Measurements from ENCODE around the gene CCDC201. TPM values are rescaled to one million over a fixed set of nuclear protein-coding genes. Genes with fewer than 3 reads are reported as not detected.

The CCDC201 gene
- polyA plus RNA-seq, 1 of the 3 experiments (the other 2 are of a cell fraction) = not detected

DNA sequence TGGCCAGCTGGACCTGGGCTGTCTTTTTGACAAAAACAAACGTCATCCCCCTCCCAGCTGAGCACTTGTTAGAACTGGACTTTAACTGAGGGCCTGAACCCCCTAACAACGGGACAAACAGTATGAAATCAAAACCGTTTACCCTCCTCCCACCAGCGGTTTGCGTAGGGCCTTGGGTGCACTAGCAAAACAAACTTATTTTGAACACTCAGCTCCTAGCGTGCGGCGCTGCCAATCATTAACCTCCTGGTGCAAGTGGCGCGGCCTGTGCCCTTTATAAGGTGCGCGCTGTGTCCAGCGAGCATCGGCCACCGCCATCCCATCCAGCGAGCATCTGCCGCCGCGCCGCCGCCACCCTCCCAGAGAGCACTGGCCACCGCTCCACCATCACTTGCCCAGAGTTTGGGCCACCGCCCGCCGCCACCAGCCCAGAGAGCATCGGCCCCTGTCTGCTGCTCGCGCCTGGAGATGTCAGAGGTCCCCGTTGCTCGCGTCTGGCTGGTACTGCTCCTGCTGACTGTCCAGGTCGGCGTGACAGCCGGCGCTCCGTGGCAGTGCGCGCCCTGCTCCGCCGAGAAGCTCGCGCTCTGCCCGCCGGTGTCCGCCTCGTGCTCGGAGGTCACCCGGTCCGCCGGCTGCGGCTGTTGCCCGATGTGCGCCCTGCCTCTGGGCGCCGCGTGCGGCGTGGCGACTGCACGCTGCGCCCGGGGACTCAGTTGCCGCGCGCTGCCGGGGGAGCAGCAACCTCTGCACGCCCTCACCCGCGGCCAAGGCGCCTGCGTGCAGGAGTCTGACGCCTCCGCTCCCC, 15.5 kb upstream of the CCDC201 start, which contains the start of gene IGFBP1:
Gene IGFBP1 (plus strand): TSS at position 304 of the 808 bp plus-strand sequence. CDS start 165 bp downstream, at position 469.
- 13% methylated on average over 58 of the region's 73 CpGs for WGBS (ENCODE audit: low lambda C conversion rate)
- Histone ChIP-seq H3K4me2 (peak within 1 kb of the TSS; percentile 76), H4K20me1 (ENCODE audit: insufficient read depth) (no peaks in the 10 kb centered on the region), H3K27ac (ENCODE audit: low read depth in 2 of 2, low read length in 1 of 2) (no peak within 1 kb of the TSS), H3K4me3 (ENCODE audit: low read depth in 2 of 2, low read length in 1 of 2) (peak within 1 kb of the TSS; percentile 37 to 53), H3K36me3 (replicated peaks in 1 of 2; ENCODE audit: control insufficient read depth in 1 of 2, insufficient read depth in 2 of 2, low read length in 1 of 2) (no peaks in the 10 kb centered on the region), H3K79me2 (ENCODE audit: insufficient read depth) (no peaks in the 10 kb centered on the region), H3K9me3 (no peaks in the 10 kb centered on the region), H3K4me1 (ENCODE audit: control insufficient read depth in 1 of 2, insufficient read depth in 2 of 2, low read depth in 1 of 2, low read length in 1 of 2) (peaks cover 0 to 8% of the 10 kb centered on the region in 2 experiments; a peak in 1 of 4 replicates), H3K27me3 (ENCODE audit: insufficient read depth) (peaks cover 7% of the 10 kb centered on the region; the same call in 1 of the 2 replicates), H3K9ac (no peak within 1 kb of the TSS), H3F3A (replicated peaks; ENCODE audit: insufficient read depth) (no peaks in the 10 kb centered on the region), H3K9me2 (no peaks in the 10 kb centered on the region), H2AFZ (ENCODE audit: low read depth) (no peak within 1 kb of the TSS)
- ChIA-PET CTCF (interaction anchor here (1.5 to 7.2 kb wide), 5 partner anchors 11 to 1292 kb away, joined by 6 to 53 read pairs (median 16); partner anchors contain the start of gene IGFBP3), POLR2A (no interaction called here)
- DNase-seq = peak; percentile 83
- TF ChIP-seq EP300 (IDR thresholded peaks at IDR 0.05; ENCODE audit: borderline replicate concordance in 1 of 2, low read depth in 1 of 2, low read length in 1 of 2) = no peak
- TF ChIP-seq MXI1 (IDR thresholded peaks at IDR 0.05; ENCODE audit: low read depth, low read length) = 0 out of 2 replicates have a peak, but pooled peaks have one; percentile 32
- no peak for TF ChIP-seq RFX5 (IDR thresholded peaks at IDR 0.05; ENCODE audit: low read length)
- no peak for TF ChIP-seq GABPA (IDR thresholded peaks at IDR 0.05; ENCODE audit: low read depth)

DNA sequence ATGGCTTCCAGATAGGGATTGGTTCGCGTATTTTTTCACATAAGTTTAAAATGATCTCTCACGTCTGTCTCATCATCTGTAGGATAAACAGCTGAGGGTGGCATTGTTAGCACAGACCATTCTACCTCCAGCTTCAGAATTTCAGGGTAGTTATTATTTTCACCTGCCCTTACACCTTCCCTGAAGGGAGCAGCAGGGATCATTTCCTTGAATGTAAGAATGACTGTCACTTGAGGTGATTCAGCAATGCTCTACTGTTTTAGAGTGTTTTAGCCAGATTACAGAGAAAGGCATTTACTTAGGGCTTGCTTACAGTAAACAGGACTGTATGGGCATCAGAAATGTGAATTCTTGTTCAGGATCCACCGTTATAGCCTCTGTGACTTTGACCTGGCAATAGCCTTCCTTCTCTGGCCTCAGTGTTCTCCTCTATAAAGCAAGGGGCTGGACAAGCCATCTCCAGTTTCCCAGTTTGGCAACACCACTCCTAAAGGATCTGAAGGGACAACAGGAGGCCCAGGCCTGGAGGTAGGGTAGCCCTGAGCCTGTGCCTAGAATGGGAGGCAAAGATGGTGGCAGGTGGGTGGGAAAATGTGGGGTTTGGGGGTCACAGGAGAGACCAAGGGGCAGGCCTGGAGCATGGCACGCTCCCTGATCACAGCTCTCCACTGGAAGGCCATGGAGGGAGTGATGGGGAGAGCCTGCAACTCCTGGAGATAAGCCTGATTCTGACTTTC, 14.2 kb upstream of the CCDC201 start:
- Histone ChIP-seq H3K79me2 (ENCODE audit: insufficient read depth) (no peaks in the 10 kb centered on the region), H3K36me3 (replicated peaks in 1 of 2; ENCODE audit: control insufficient read depth in 1 of 2, insufficient read depth in 2 of 2, low read length in 1 of 2) (no peaks in the 10 kb centered on the region), H3K27ac (ENCODE audit: low read depth in 2 of 2, low read length in 1 of 2) (no peak overlapping the region), H3K4me3 (ENCODE audit: low read depth in 2 of 2, low read length in 1 of 2) (no peak overlapping the region), H3K27me3 (ENCODE audit: insufficient read depth) (peaks cover 7% of the 10 kb centered on the region; the same call in 1 of the 2 replicates), H3K4me1 (ENCODE audit: control insufficient read depth in 1 of 2, insufficient read depth in 2 of 2, low read depth in 1 of 2, low read length in 1 of 2) (peaks cover 0 to 8% of the 10 kb centered on the region in 2 experiments; a peak in 1 of 4 replicates), H3F3A (replicated peaks; ENCODE audit: insufficient read depth) (no peaks in the 10 kb centered on the region), H2AFZ (ENCODE audit: low read depth) (no peak overlapping the region), H3K9me3 (no peaks in the 10 kb centered on the region), H3K9ac (no peak overlapping the region), H4K20me1 (ENCODE audit: insufficient read depth) (no peaks in the 10 kb centered on the region), H3K9me2 (no peaks in the 10 kb centered on the region), H3K4me2 (no peak overlapping the region)
- POLR2A ChIA-PET = no interaction called here
- 73% methylated on average over 5 of the region's 5 CpGs for WGBS (ENCODE audit: low lambda C conversion rate)
- DNase-seq = no peak
- CTCF ChIA-PET = interaction anchor here (1.5 to 7.2 kb wide), 4 partner anchors 15 to 1293 kb away, joined by 5 to 53 read pairs (median 24); partner anchors contain the start of gene IGFBP3
- TF ChIP-seq GABPA (IDR thresholded peaks at IDR 0.05; ENCODE audit: low read depth) = no peak
- TF ChIP-seq, protein P1, sequence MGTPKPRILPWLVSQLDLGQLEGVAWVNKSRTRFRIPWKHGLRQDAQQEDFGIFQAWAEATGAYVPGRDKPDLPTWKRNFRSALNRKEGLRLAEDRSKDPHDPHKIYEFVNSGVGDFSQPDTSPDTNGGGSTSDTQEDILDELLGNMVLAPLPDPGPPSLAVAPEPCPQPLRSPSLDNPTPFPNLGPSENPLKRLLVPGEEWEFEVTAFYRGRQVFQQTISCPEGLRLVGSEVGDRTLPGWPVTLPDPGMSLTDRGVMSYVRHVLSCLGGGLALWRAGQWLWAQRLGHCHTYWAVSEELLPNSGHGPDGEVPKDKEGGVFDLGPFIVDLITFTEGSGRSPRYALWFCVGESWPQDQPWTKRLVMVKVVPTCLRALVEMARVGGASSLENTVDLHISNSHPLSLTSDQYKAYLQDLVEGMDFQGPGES (IDR thresholded peaks at IDR 0.05; ENCODE audit: low read depth, low read length) = no peak
- no peak for TF ChIP-seq JUND (IDR thresholded peaks at IDR 0.05)
- TF ChIP-seq TEAD4 (IDR thresholded peaks at IDR 0.05; ENCODE audit: borderline replicate concordance, insufficient read depth) = no peak
- no peak for TF ChIP-seq RFX5 (IDR thresholded peaks at IDR 0.05; ENCODE audit: low read length)
- TF ChIP-seq, protein P2, sequence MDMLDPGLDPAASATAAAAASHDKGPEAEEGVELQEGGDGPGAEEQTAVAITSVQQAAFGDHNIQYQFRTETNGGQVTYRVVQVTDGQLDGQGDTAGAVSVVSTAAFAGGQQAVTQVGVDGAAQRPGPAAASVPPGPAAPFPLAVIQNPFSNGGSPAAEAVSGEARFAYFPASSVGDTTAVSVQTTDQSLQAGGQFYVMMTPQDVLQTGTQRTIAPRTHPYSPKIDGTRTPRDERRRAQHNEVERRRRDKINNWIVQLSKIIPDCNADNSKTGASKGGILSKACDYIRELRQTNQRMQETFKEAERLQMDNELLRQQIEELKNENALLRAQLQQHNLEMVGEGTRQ (IDR thresholded peaks at IDR 0.05; ENCODE audit: borderline replicate concordance, low read depth, low read length) = no peak
- TF ChIP-seq POLR2AphosphoS5 (IDR thresholded peaks at IDR 0.05; ENCODE audit: low read depth, low read length) = no peak
- TF ChIP-seq, protein P3, sequence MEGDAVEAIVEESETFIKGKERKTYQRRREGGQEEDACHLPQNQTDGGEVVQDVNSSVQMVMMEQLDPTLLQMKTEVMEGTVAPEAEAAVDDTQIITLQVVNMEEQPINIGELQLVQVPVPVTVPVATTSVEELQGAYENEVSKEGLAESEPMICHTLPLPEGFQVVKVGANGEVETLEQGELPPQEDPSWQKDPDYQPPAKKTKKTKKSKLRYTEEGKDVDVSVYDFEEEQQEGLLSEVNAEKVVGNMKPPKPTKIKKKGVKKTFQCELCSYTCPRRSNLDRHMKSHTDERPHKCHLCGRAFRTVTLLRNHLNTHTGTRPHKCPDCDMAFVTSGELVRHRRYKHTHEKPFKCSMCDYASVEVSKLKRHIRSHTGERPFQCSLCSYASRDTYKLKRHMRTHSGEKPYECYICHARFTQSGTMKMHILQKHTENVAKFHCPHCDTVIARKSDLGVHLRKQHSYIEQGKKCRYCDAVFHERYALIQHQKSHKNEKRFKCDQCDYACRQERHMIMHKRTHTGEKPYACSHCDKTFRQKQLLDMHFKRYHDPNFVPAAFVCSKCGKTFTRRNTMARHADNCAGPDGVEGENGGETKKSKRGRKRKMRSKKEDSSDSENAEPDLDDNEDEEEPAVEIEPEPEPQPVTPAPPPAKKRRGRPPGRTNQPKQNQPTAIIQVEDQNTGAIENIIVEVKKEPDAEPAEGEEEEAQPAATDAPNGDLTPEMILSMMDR (IDR thresholded peaks at IDR 0.05) = no peak
- no peak for TF ChIP-seq CHD2 (IDR thresholded peaks at IDR 0.05; ENCODE audit: low read length, partially characterized antibody)
- TF ChIP-seq, protein P4, sequence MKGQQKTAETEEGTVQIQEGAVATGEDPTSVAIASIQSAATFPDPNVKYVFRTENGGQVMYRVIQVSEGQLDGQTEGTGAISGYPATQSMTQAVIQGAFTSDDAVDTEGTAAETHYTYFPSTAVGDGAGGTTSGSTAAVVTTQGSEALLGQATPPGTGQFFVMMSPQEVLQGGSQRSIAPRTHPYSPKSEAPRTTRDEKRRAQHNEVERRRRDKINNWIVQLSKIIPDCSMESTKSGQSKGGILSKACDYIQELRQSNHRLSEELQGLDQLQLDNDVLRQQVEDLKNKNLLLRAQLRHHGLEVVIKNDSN (IDR thresholded peaks at IDR 0.05; ENCODE audit: borderline replicate concordance, low read depth) = no peak
- TF ChIP-seq FOSL2 (IDR thresholded peaks at IDR 0.05; ENCODE audit: borderline replicate concordance, low read depth) = no peak
- TF ChIP-seq MEF2A (IDR thresholded peaks at IDR 0.05; ENCODE audit: borderline replicate concordance, low read depth) = no peak
- no peak for TF ChIP-seq EZH2phosphoT487 (IDR thresholded peaks at IDR 0.05; ENCODE audit: borderline replicate concordance, low read depth)
- TF ChIP-seq NRF1 (IDR thresholded peaks at IDR 0.05; ENCODE audit: low read depth, low read length) = no peak
- TF ChIP-seq, protein P5, sequence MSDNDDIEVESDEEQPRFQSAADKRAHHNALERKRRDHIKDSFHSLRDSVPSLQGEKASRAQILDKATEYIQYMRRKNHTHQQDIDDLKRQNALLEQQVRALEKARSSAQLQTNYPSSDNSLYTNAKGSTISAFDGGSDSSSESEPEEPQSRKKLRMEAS (IDR thresholded peaks at IDR 0.05; ENCODE audit: low read depth) = no peak
- no peak for TF ChIP-seq MXI1 (IDR thresholded peaks at IDR 0.05; ENCODE audit: low read depth, low read length)
- no peak for TF ChIP-seq NFIC (IDR thresholded peaks at IDR 0.05; ENCODE audit: borderline replicate concordance)
